Transverse colon (tissue), 4 donors: Measurements from ENCODE around the gene FANK1. TPM values are rescaled to one million over a fixed set of nuclear protein-coding genes. Genes with fewer than 3 reads are reported as not detected.

Experiments used
- DNase-seq: peaks from one replicate; pipeline ENCODE4 v3.0.0-alpha.2; 2019
- H3K27ac ChIP-seq, 4 donors: fragments of 200-600 bp; sonication (generic); 2 replicates each; pipeline ENCODE4 v1.5.1; 2016 to 2018; ENCODE audit warnings: inconsistent platforms in 4 of 4
- H3K27me3 ChIP-seq: fragments of 200-600 bp; sonication (generic); 2 replicates; pipeline ENCODE4 v1.5.1; 2017; ENCODE audit warnings: inconsistent platforms
- H3K36me3 ChIP-seq, 4 donors: fragments of 200-600 bp; sonication (generic); 2 replicates each; pipeline ENCODE4 v1.5.1; 2017 to 2019; ENCODE audit warnings: inconsistent platforms in 4 of 4
- H3K4me1 ChIP-seq, 4 donors: fragments of 200-600 bp; sonication (generic); 2 replicates each; pipeline ENCODE4 v1.5.1; 2017 to 2020; ENCODE audit warnings: inconsistent platforms in 4 of 4
- H3K4me3 ChIP-seq, 4 donors: fragments of 200-600 bp; sonication (generic); 1 replicate in 1 of 4; 2 replicates in 3 of 4; pipeline versions ENCODE4 v1.5.1 to v1.6.1; 2017 to 2019; ENCODE audit warnings: inconsistent platforms in 4 of 4
- H3K9me3 ChIP-seq, 2 donors: fragments of 200-600 bp; sonication (generic); 2 replicates each; pipeline ENCODE4 v1.5.1; 2017 to 2019; ENCODE audit warnings: inconsistent platforms in 2 of 2
- EP300 ChIP-seq: sonication (generic); formaldehyde crosslinking; IDR thresholded peaks from one replicate; pipeline ENCODE4 v1.6.1; 2017; ENCODE audit warnings: antibody characterized with exemption, low read depth
- POLR2A ChIP-seq: fragments of 450-650 bp; IDR thresholded peaks from one replicate; pipeline ENCODE4 v1.6.1; 2016; ENCODE audit warnings: antibody characterized with exemption, mild to moderate bottlenecking, moderate library complexity
- POLR2AphosphoS5 ChIP-seq, 3 donors: sonication (generic); formaldehyde crosslinking; IDR thresholded peaks; one replicate each; pipeline ENCODE4 v1.6.1; 2016; ENCODE audit warnings: antibody characterized with exemption in 3 of 3
- WGBS, 2 donors: methylation state at CpG; one replicate each; pipeline ENCODE4 v1.1.5; 2018; ENCODE audit warnings: low coverage in 1 of 2; 5-methylcytosine and 5-hydroxymethylcytosine counted together
- in situ Hi-C, 4 donors: fragments of 200-750 bp; cut with MboI; loops; one replicate each; pipeline versions ENCODE4 v1.15.0 to v1.15.1; 2017; ENCODE audit warnings: low sequenced_read_pairs in 3 of 4, low pct_ligation_motif_present in 1 of 4, low pct_unique_long_range_greater_than_20kb in 1 of 4
- intact Hi-C: fragments of 100-400 bp; cut with DNase I; formaldehyde crosslinking; loops from one replicate; pipeline ENCODE4 v1.15.1; 2023; ENCODE audit warnings: low total_unique reads
- total RNA-seq, 4 donors: library from RNA; depleted of rRNA; stranded (reverse); fragments of >200 nt; gene quantifications; one replicate each; pipeline ENCODE4 v1.1.0, GENCODE V29; 2016
- TF ChIP-seq, protein P1 (sequence below), 5 experiments: fragments of 200-600 bp in 3 of 5; fragments of 450-650 bp in 2 of 5; sonication (generic) in 3 of 5; IDR thresholded peaks; 1 replicate in 2 of 5; 2 replicates in 3 of 5; pipeline ENCODE4 v1.5.1; 2016 to 2017; ENCODE audit warnings: antibody characterized with exemption in 5 of 5, inconsistent platforms in 3 of 5, mild to moderate bottlenecking in 2 of 5, moderate library complexity in 1 of 5

Gene FANK1
- total RNA-seq, 4 donors from 2014 or later = 3.4 to 7.5 (median 5.7) TPM

DNA sequence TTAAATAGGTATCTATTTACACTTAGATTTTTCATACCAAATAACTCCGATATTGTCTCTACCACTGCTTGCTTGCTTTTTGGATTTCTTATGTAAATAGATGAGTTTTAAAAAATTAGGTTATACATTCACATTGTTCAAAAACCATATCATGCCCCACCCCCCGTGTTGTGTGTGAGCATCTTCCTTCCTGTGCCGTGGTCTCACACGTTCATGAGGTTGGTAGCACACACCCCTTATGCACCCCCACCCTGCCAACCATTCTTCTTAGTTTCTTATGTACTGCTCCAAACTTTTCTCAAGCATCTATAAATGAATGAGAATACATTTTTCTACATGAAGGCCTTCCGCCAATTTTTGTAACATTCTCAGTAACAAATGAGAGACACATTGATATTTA is 115.6 kb downstream of the FANK1 start:
- intact Hi-C loops (no loop called here), in situ Hi-C loops (no loop called here)
- 81 to 83% methylated on average over 5 of the region's 5 CpGs for WGBS, 2 donors
- Histone ChIP-seq H3K27ac (no peak overlapping the region), H3K36me3 (no peaks in the 10 kb centered on the region), H3K27me3 (no peaks in the 10 kb centered on the region), H3K4me1 (no peaks in the 10 kb centered on the region), H3K4me3 (no peak overlapping the region), H3K9me3 (no peaks in the 10 kb centered on the region)
- DNase-seq = no peak
- no peak for TF ChIP-seq POLR2AphosphoS5 (IDR thresholded peaks at IDR 0.05)
- no peak for TF ChIP-seq POLR2A
- TF ChIP-seq EP300 = no peak
- TF ChIP-seq, protein P1, sequence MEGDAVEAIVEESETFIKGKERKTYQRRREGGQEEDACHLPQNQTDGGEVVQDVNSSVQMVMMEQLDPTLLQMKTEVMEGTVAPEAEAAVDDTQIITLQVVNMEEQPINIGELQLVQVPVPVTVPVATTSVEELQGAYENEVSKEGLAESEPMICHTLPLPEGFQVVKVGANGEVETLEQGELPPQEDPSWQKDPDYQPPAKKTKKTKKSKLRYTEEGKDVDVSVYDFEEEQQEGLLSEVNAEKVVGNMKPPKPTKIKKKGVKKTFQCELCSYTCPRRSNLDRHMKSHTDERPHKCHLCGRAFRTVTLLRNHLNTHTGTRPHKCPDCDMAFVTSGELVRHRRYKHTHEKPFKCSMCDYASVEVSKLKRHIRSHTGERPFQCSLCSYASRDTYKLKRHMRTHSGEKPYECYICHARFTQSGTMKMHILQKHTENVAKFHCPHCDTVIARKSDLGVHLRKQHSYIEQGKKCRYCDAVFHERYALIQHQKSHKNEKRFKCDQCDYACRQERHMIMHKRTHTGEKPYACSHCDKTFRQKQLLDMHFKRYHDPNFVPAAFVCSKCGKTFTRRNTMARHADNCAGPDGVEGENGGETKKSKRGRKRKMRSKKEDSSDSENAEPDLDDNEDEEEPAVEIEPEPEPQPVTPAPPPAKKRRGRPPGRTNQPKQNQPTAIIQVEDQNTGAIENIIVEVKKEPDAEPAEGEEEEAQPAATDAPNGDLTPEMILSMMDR (IDR thresholded peaks at IDR 0.05) = no peak

DNA sequence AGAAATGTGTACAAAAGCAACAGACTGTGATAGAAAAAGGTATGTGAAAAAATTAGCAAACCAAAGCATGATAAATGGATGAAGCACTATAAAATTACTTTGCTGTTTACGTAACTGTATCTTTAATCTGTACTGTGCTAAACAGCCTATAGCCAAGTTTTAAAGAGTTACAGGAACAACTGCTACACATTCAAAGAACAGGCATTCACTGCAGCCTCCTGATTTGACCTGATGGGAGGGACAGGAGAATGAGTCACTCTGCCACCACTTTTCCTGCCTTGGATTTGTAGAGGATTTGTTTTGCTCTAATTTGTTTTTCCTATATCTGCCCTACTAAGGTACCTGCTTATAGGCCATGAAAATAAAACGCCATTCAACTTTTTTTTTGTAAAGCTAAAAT is 116.1 kb downstream of the FANK1 start:
- Histone ChIP-seq H3K4me1 (no peaks in the 10 kb centered on the region), H3K9me3 (no peaks in the 10 kb centered on the region), H3K4me3 (no peak overlapping the region), H3K36me3 (no peaks in the 10 kb centered on the region), H3K27me3 (no peaks in the 10 kb centered on the region), H3K27ac (no peak overlapping the region)
- in situ Hi-C loops = no loop called here
- DNase-seq = no peak
- intact Hi-C loops = no loop called here
- 89 to 100% methylated on average over 2 of the region's 2 CpGs for WGBS, 2 donors
- no peak for TF ChIP-seq EP300
- TF ChIP-seq POLR2AphosphoS5 (IDR thresholded peaks at IDR 0.05) = no peak

DNA sequence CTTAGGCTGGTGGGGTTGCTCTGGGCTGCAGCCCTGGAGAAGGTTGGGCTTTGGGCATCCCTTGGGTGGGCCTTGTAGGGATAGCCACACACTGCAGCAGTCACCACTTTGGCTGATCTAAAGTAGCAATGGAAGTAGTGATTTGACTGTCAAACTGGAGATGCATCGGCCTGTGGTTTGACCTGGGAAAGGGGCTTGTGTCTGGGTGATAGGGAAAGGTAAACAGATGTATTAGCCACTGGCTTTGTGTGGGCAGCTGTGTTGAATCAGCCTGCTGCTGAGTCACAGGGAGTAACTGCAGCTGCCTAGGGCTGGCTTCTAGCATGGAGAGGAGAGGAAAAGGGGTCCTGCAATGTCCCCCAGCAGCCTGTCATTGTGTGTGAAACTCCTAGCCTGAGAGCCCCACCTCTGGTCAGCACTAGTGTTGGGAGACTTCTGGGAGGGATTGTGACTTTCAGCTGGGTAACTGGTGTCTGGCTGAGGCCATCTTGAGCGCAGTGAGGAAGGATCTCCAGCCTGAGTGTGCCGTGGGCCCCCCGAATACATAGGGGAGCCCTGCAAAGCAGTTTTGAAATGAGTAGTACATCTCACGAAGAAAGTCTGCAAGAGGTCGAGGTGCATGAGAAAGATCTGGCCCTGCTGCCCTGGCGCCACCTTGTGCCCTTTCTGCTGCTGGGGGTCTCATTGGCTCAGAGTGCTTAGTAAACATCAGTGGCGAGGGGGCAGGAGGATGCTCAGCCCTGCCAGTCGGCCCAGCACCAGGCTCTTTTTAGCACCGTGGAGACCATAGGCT is 117.3 kb downstream of the FANK1 start:
- TF ChIP-seq POLR2A = no peak
- TF ChIP-seq, protein P1 (IDR thresholded peaks at IDR 0.05) = no peak
- no peak for TF ChIP-seq POLR2AphosphoS5 (IDR thresholded peaks at IDR 0.05)
- no peak for TF ChIP-seq EP300
- 76 to 100% methylated on average over 1 to 10 of the region's 10 CpGs for WGBS, 2 donors
- no peak for DNase-seq
- in situ Hi-C loops (no loop called here), intact Hi-C loops (no loop called here)
- no peaks in the 10 kb centered on the region for H3K9me3 ChIP-seq
- no peak overlapping the region for H3K27ac ChIP-seq
- H3K4me1 ChIP-seq = no peaks in the 10 kb centered on the region
- H3K4me3 ChIP-seq = no peak overlapping the region
- H3K27me3 ChIP-seq = no peaks in the 10 kb centered on the region
- H3K36me3 ChIP-seq = no peaks in the 10 kb centered on the region

DNA sequence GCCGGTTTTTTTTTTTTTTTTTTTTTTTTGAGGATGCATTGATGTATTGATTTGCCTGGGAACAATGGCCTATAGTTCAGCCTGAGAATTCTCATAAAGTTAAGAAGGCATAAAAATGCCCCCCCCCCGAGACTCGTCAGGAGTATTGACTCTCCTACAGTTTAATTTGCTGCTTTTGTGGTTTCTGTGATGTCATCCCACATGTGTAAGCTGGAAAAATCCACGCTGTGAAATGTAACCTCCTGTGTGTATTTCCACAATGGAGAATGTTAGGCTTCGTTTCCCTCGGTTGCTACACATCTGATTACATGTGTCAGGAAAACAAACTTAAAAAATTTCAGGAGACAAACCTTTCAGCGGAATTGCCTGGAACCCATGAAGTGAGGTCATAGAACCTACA is 117.9 kb downstream of the FANK1 start:
- Histone ChIP-seq H3K36me3 (no peaks in the 10 kb centered on the region), H3K4me1 (no peaks in the 10 kb centered on the region), H3K4me3 (no peak overlapping the region), H3K9me3 (no peaks in the 10 kb centered on the region), H3K27ac (no peak overlapping the region), H3K27me3 (no peaks in the 10 kb centered on the region)
- in situ Hi-C loops (no loop called here), intact Hi-C loops (no loop called here)
- WGBS, 2 donors = 75 to 80% methylated on average over 4 to 7 of the region's 7 CpGs
- DNase-seq = no peak
- no peak for TF ChIP-seq POLR2AphosphoS5 (IDR thresholded peaks at IDR 0.05)
- TF ChIP-seq, protein P1 (IDR thresholded peaks at IDR 0.05) = no peak

DNA sequence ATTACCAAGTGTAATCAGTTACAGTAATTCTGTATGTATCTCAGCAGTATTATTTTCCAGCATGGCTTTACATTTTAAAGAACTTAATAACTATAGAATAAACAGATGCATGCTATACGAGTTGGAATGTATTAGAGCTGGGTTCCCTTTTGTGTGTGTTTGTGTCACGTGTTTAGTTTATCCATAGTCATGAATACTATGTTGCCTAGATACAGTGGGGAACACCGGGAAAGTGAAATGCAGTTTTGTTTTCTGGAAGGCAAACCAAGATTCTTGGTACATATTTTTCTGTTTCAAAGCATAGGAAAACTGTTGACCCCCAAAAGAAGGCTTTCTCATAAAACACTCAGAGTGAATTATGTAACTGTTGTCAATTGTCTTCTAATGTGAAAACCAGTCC is 119.0 kb downstream of the FANK1 start:
- H3K4me3 ChIP-seq = no peak overlapping the region
- DNase-seq = no peak
- in situ Hi-C loops (no loop called here), intact Hi-C loops (no loop called here)
- TF ChIP-seq, protein P1 (IDR thresholded peaks at IDR 0.05) = no peak
- TF ChIP-seq POLR2AphosphoS5 (IDR thresholded peaks at IDR 0.05) (no peak), EP300 (no peak), POLR2A (no peak)
- 75 to 79% methylated on average over 3 of the region's 3 CpGs for WGBS, 2 donors
- no peaks in the 10 kb centered on the region for H3K36me3 ChIP-seq
- H3K9me3 ChIP-seq = no peaks in the 10 kb centered on the region
- H3K27me3 ChIP-seq = no peaks in the 10 kb centered on the region
- no peaks in the 10 kb centered on the region for H3K4me1 ChIP-seq
- H3K27ac ChIP-seq = no peak overlapping the region
